ENCODE data around the gene SOBP. TPM values are rescaled to one million over a fixed set of nuclear protein-coding genes. Genes with fewer than 3 reads are reported as not detected.

SOBP gene
- total RNA-seq, 4 donors from 2014 or later: 3.8 to 32.5 (median 19.4) TPM

DNA sequence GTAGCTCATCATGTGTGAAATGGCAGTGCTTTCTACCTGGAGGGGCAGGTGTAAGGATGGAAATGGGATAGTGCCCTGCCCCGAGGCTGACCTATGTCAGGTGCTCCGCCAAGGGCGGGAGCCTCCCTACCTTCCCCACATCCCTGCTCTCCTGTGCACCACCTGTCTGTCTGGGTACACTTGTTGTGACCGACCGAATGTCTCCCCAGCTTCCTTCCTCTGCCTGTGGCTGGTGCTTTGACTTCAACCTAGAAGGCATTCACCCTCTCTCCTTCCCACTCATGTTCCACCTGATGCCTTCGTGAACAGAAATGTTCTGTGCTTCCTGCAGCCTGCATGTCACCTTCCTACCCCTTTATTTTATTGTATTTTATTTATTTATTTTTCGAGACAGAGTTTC, 219.4 kb downstream of the SOBP start:
- Histone ChIP-seq H3K27ac (no peak overlapping the region), H3K27me3 (no peaks in the 10 kb centered on the region), H3K9me3 (no peaks in the 10 kb centered on the region), H3K4me1 (peaks cover 0 to 8% of the 10 kb centered on the region in 2 donors), H3K36me3 (no peaks in the 10 kb centered on the region), H3K4me3 (no peak overlapping the region)
- ATAC-seq: no peak
- TF ChIP-seq, protein P1, sequence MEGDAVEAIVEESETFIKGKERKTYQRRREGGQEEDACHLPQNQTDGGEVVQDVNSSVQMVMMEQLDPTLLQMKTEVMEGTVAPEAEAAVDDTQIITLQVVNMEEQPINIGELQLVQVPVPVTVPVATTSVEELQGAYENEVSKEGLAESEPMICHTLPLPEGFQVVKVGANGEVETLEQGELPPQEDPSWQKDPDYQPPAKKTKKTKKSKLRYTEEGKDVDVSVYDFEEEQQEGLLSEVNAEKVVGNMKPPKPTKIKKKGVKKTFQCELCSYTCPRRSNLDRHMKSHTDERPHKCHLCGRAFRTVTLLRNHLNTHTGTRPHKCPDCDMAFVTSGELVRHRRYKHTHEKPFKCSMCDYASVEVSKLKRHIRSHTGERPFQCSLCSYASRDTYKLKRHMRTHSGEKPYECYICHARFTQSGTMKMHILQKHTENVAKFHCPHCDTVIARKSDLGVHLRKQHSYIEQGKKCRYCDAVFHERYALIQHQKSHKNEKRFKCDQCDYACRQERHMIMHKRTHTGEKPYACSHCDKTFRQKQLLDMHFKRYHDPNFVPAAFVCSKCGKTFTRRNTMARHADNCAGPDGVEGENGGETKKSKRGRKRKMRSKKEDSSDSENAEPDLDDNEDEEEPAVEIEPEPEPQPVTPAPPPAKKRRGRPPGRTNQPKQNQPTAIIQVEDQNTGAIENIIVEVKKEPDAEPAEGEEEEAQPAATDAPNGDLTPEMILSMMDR (IDR thresholded peaks at IDR 0.05 in 4 of 5, conservative IDR thresholded peaks at IDR 0.05 in 1 of 5): no peak
- TF ChIP-seq POLR2A (IDR thresholded peaks at IDR 0.05): no peak
- intact Hi-C loops (cut with DNase I; ENCODE audit: low total_unique reads) (loop anchor here (10.0 kb wide), 1 partner anchor 395 kb away; no protein-coding TSS in a partner anchor), in situ Hi-C loops (cut with MboI; ENCODE audit: low sequenced_read_pairs in 4 of 4) (loop anchor here in 1 of 4 donors (25.0 kb wide), 1 partner anchor 397 kb away; no protein-coding TSS in a partner anchor)
- no peak for DNase-seq

Other genes starting within 250 kb of the SOBP start
- gene PDSS2, start 30.6 kb upstream of the SOBP start, total RNA-seq: 10 to 100 TPM in 2 of 4 donors, 1 to 10 TPM in 2; 6.6 to 14.3 (median 10.0) TPM

All from gastrocnemius medialis (tissue), 4 donors.